Measurements from ENCODE around the gene B4GALT5.

GRCh38 chr20:49693435-49694171 is 20.1 kb downstream of the B4GALT5 start:
- no peak for TF ChIP-seq POLR2A (IDR thresholded peaks at IDR 0.05; ENCODE audit: low read depth, low read length)
- TF ChIP-seq POLR2AphosphoS5 (IDR thresholded peaks at IDR 0.05; ENCODE audit: low read depth, low read length), result no peak
- no peak for TF ChIP-seq TAF1 (IDR thresholded peaks at IDR 0.05; ENCODE audit: borderline replicate concordance, low read depth, low read length)
